Brain microvascular endothelial cell (primary cell): ENCODE measurements around the gene SEMA5A.

Source experiments
- DNase-seq: peaks from one replicate; pipeline ENCODE4 v3.0.0-alpha.2; 2020
- H3K27ac ChIP-seq: fragments of 250-450 bp; sonication (Bioruptor Pico); 2 replicates; pipeline ENCODE4 v1.5.1; 2020; ENCODE audit warnings: mild to moderate bottlenecking, moderate library complexity
- H3K27me3 ChIP-seq: fragments of 250-450 bp; sonication (Bioruptor Pico); replicated peaks from 2 replicates; pipeline ENCODE4 v1.5.1; 2020; ENCODE audit warnings: mild to moderate bottlenecking
- H3K36me3 ChIP-seq: fragments of 250-450 bp; sonication (Bioruptor Pico); replicated peaks from 2 replicates; pipeline ENCODE4 v1.5.1; 2020; ENCODE audit warnings: mild to moderate bottlenecking
- H3K4me3 ChIP-seq: 2 replicates; pipeline ENCODE4 v1.5.1; 2011; ENCODE audit warnings: low read depth, mild to moderate bottlenecking, control low read depth, low read length, moderate library complexity
- in situ Hi-C: cut with HindIII; loops from 2 replicates; pipeline ENCODE4 v1.10.0; 2017; ENCODE audit warnings: low sequenced_read_pairs, low pct_ligation_motif_present
- TF ChIP-seq, protein P1 (sequence below): IDR thresholded peaks from 2 replicates; pipeline ENCODE4 v1.5.1; 2011; ENCODE audit warnings: low read depth, mild to moderate bottlenecking, moderate library complexity, low read length, control low read depth, inconsistent platforms; ENCODE audit errors: missing control alignments

SEMA5A gene

DNA sequence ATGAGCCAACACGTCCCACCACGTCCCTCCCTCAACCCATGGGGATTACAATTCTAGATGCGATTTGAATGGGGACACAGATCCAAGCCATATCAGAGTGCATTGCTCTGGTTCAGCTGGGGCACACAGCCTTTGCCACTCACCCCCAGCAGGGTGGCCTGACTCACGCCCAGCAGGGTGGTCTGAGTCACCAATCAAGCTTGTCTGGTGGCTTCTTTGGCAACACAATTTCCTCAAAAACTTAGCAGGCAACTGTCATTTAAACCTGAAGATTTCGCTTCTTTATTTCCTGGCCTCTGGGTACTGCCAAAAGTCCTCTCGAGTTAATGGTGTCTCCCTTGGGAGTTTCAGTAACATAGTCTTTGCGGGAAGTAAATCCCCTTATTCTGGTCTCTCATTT lies 16.3 kb upstream of the SEMA5A start:
- in situ Hi-C loops: no loop called here
- TF ChIP-seq, protein P1, sequence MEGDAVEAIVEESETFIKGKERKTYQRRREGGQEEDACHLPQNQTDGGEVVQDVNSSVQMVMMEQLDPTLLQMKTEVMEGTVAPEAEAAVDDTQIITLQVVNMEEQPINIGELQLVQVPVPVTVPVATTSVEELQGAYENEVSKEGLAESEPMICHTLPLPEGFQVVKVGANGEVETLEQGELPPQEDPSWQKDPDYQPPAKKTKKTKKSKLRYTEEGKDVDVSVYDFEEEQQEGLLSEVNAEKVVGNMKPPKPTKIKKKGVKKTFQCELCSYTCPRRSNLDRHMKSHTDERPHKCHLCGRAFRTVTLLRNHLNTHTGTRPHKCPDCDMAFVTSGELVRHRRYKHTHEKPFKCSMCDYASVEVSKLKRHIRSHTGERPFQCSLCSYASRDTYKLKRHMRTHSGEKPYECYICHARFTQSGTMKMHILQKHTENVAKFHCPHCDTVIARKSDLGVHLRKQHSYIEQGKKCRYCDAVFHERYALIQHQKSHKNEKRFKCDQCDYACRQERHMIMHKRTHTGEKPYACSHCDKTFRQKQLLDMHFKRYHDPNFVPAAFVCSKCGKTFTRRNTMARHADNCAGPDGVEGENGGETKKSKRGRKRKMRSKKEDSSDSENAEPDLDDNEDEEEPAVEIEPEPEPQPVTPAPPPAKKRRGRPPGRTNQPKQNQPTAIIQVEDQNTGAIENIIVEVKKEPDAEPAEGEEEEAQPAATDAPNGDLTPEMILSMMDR: no peak
- peak; percentile 80 for DNase-seq

DNA sequence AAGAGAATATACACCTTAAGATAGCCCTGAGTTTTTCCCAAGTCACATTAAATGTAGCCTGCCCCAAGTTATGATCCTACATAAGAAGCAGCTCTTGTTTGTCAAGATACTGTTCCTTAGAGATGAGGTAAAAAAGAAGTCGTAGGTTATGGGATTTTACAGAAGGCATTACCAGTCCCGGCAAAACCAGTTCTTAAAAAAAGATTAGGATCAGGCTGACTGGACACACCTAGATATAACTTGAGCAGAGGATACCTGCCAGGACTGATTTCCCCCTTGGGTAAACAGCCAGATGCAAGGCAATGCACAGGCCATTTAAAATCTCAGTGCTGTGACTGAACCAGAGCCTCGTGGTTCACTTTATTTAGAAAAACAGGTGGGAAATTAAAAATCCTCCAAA lies 14.1 kb upstream of the SEMA5A start:
- TF ChIP-seq, protein P1: no peak
- in situ Hi-C loops: no loop called here
- no peaks in the 10 kb centered on the region for H3K27me3 ChIP-seq
- no peak overlapping the region for H3K27ac ChIP-seq
- DNase-seq: no peak
- no peaks in the 10 kb centered on the region for H3K36me3 ChIP-seq
- H3K4me3 ChIP-seq: no peak overlapping the region

More for the DNA sequence above, 16.3 kb upstream of the SEMA5A start:
- Histone ChIP-seq H3K4me3 (no peak overlapping the region), H3K27me3 (no peaks in the 10 kb centered on the region), H3K27ac (no peak overlapping the region), H3K36me3 (no peaks in the 10 kb centered on the region)

DNA sequence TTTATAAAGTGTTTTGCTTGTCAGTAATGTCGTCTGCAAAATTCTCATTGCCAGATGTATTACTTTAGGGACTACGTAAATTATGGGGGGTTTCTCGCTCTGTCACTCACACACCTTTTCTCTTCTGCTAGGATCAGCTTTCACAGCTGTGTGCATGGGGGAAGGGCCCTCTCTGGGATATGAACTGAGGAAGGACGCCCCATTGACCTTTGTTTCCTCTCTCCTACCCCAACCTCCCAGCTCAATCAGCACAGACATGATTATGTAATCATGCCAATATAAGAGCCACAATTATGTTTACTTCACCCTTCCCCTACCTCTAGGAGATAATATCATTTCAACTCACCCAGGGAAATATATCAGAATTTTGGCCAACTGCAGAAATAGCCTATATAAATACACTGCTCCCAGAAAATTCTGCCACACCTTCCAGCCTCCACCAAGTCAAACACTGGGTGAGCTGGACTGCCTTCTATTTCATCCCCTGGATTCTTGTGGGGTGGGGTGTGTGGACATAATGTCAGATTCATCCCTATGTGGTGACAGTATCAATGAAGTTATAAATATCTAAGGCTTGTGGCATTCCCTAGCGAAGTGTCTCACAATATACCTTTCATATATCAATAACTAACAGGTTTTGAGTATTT lies 12.6 kb upstream of the SEMA5A start:
- Histone ChIP-seq H3K27me3 (no peaks in the 10 kb centered on the region), H3K36me3 (no peaks in the 10 kb centered on the region), H3K27ac (no peak overlapping the region), H3K4me3 (no peak overlapping the region)
- TF ChIP-seq, protein P1: no peak
- in situ Hi-C loops: no loop called here
- DNase-seq: no peak

DNA sequence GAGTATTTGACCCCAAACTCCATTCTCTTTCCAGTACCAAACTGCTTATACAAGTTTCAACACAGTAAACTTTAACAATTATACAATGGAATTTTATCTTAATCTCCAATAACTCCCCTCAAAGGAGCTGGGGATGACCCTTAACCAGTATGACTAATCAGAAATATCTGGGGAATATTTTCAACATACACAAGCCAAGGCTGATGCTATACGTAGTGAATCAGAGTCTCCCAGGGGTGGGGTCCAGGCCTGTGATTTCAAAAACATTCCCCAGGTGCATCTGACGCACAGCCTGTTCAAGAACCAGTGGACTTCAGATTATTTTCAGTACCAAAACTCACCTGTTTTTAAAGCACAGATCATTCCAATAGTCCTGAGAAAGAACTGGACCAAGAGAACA lies 11.8 kb upstream of the SEMA5A start:
- H3K36me3 ChIP-seq: no peaks in the 10 kb centered on the region
- in situ Hi-C loops: no loop called here
- no peak overlapping the region for H3K4me3 ChIP-seq
- DNase-seq: peak; percentile 81
- no peaks in the 10 kb centered on the region for H3K27me3 ChIP-seq
- TF ChIP-seq, protein P1: no peak
- H3K27ac ChIP-seq: peak overlapping the region; percentile 49

DNA sequence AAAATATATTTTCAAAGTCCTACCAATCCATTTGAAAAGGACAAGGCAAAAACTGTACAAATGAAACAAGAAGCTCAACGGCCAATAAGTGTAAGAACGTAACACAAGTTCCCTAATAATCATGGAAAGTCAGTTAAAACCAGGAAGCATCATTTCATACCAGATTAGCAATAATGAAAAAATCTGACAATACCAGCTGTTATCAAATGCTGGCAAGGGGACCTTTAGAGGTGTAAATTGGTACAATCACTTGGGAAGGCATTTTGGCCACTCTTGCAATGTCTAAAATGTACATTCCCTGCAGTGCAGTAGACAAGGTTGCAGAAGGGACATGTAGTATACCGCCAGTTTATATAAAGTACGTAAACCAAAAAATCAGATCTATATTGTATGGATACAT lies 10.1 kb upstream of the SEMA5A start:
- Histone ChIP-seq H3K36me3 (peaks cover 11% of the 10 kb centered on the region), H3K27ac (no peak overlapping the region), H3K27me3 (no peaks in the 10 kb centered on the region), H3K4me3 (no peak overlapping the region)
- in situ Hi-C loops: no loop called here
- DNase-seq: no peak
- TF ChIP-seq, protein P1: no peak

DNA sequence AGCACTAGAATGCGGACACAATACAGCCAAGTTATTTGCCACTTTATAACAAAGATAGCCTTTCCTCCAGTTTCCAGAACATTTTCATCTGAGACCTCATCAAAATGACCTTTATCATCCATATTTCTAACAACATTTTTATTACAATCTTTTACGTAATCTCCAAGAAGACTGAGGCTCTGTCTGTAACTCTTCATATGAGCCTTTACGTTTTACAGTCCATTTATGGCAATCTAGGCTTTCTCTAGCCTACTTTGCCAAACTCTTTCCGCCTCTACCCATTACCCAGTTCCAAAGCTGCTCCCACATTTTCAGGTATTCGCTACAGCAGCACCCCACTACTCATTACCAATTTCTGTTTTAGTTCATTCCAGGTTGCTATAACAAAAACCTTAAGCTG lies 8.2 kb upstream of the SEMA5A start:
- H3K4me3 ChIP-seq: no peak overlapping the region
- in situ Hi-C loops: no loop called here
- H3K27me3 ChIP-seq: no peaks in the 10 kb centered on the region
- H3K36me3 ChIP-seq: peaks cover 30% of the 10 kb centered on the region
- H3K27ac ChIP-seq: no peak overlapping the region
- no peak for DNase-seq
- TF ChIP-seq, protein P1: no peak
